WTC11 (cell line): ENCODE measurements around the gene NLRC5. TPM values are rescaled to one million over a fixed set of nuclear protein-coding genes. Genes with fewer than 3 reads are reported as not detected.

Source experiments
- ATAC-seq: fragments of 200-7000 bp; cut with Tn5 transposase; 2 replicates; pipeline ENCODE4 v1.10.0; 2021; ENCODE audit warnings: mild to moderate bottlenecking, moderate library complexity
- CTCF ChIA-PET: fragments of 300-600 bp; sonication (Branson Sonifier 250); formaldehyde crosslinking; loops from one replicate; lab custom pipeline; 2021; ENCODE audit warnings: antibody characterized with exemption; lab: Charles Lee
- POLR2A ChIA-PET: fragments of 350-600 bp; sonication (Branson Sonifier 250); formaldehyde crosslinking; loops from one replicate; lab custom pipeline; 2021; ENCODE audit warnings: antibody characterized with exemption; lab: Charles Lee
- DNase-seq: peaks from one replicate; pipeline ENCODE4 v3.0.0; 2021; ENCODE audit warnings: low spot score
- H3K27ac Mint-ChIP-seq: 2 replicates; pipeline ENCODE4 v1.8.0; 2021; ENCODE audit warnings: mixed read lengths
- H3K27me3 Mint-ChIP-seq: 2 replicates; pipeline ENCODE4 v1.8.0; 2021; ENCODE audit warnings: low read depth, mild to moderate bottlenecking, moderate library complexity, mixed read lengths
- H3K36me3 Mint-ChIP-seq: 2 replicates; pipeline ENCODE4 v1.8.0; 2021; ENCODE audit warnings: mixed read lengths
- H3K4me1 Mint-ChIP-seq: 2 replicates; pipeline ENCODE4 v1.8.0; 2022; ENCODE audit warnings: mixed read lengths
- H3K4me3 Mint-ChIP-seq: 2 replicates; pipeline ENCODE4 v1.8.0; 2021; ENCODE audit warnings: mild to moderate bottlenecking, moderate library complexity, mixed read lengths
- H3K9me3 Mint-ChIP-seq: 2 replicates; pipeline ENCODE4 v1.8.0; 2021; ENCODE audit warnings: mixed read lengths
- ATF1 ChIP-seq: sonication (generic); formaldehyde crosslinking; IDR thresholded peaks from 2 replicates; pipeline ENCODE4 v1.8.1; 2023; ENCODE audit warnings: mild to moderate bottlenecking, moderate library complexity, missing genetic modification reagents
- CREM ChIP-seq: sonication (generic); formaldehyde crosslinking; IDR thresholded peaks from 2 replicates; pipeline ENCODE4 v1.8.1; 2022; ENCODE audit warnings: mild to moderate bottlenecking, missing genetic modification reagents, moderate library complexity
- E2F5 ChIP-seq: sonication (generic); formaldehyde crosslinking; IDR thresholded peaks from 2 replicates; pipeline ENCODE4 v1.8.1; 2022; ENCODE audit warnings: mild to moderate bottlenecking, moderate library complexity, missing genetic modification reagents
- EMX1 ChIP-seq: fragments of 250-450 bp; sonication (Bioruptor Pico); IDR thresholded peaks from 2 replicates; pipeline ENCODE4 v1.8.0; 2021; ENCODE audit warnings: mild to moderate bottlenecking
- ESRRA ChIP-seq: sonication (generic); formaldehyde crosslinking; IDR thresholded peaks from 2 replicates; pipeline ENCODE4 v1.8.1; 2022; ENCODE audit warnings: mild to moderate bottlenecking, missing genetic modification reagents, borderline replicate concordance
- ETV6 ChIP-seq: sonication (generic); formaldehyde crosslinking; IDR thresholded peaks from 2 replicates; pipeline ENCODE4 v1.8.1; 2022; ENCODE audit warnings: mild to moderate bottlenecking, missing genetic modification reagents
- FOXP1 ChIP-seq: sonication (generic); formaldehyde crosslinking; IDR thresholded peaks from 2 replicates; pipeline ENCODE4 v1.8.0; 2022; ENCODE audit warnings: missing genetic modification reagents, mild to moderate bottlenecking, moderate library complexity, borderline replicate concordance
- GABPB1 ChIP-seq: sonication (generic); formaldehyde crosslinking; IDR thresholded peaks from 2 replicates; pipeline ENCODE4 v1.8.1; 2023; ENCODE audit warnings: mild to moderate bottlenecking, missing genetic modification reagents
- HMGXB4 ChIP-seq: sonication (generic); formaldehyde crosslinking; IDR thresholded peaks from 2 replicates; pipeline ENCODE4 v1.8.1; 2023; ENCODE audit warnings: mild to moderate bottlenecking, moderate library complexity, missing genetic modification reagents
- IRF2 ChIP-seq: sonication (generic); formaldehyde crosslinking; IDR thresholded peaks from 2 replicates; pipeline ENCODE4 v1.8.0; 2022; ENCODE audit warnings: low read depth, missing genetic modification reagents, borderline replicate concordance
- JAZF1 ChIP-seq: fragments of 250-450 bp; sonication (Bioruptor Pico); IDR thresholded peaks from 2 replicates; pipeline ENCODE4 v1.9.0; 2021; ENCODE audit warnings: moderate library complexity, mild to moderate bottlenecking, inconsistent platforms
- RELA ChIP-seq: sonication (generic); formaldehyde crosslinking; IDR thresholded peaks from 2 replicates; pipeline ENCODE4 v1.8.1; 2022; ENCODE audit warnings: missing genetic modification reagents, mild to moderate bottlenecking, borderline replicate concordance
- RORB ChIP-seq: fragments of 250-450 bp; sonication (Bioruptor Pico); IDR thresholded peaks from 2 replicates; pipeline ENCODE4 v1.9.0; 2021; ENCODE audit warnings: mild to moderate bottlenecking
- SP1 ChIP-seq: sonication (generic); formaldehyde crosslinking; conservative IDR thresholded peaks from 2 replicates; pipeline ENCODE4 v1.8.1; 2022; ENCODE audit warnings: missing genetic modification reagents
- TCF7 ChIP-seq: sonication (generic); formaldehyde crosslinking; IDR thresholded peaks from 2 replicates; pipeline ENCODE4 v1.8.0; 2022; ENCODE audit warnings: mild to moderate bottlenecking, low read depth, missing genetic modification reagents, moderate library complexity
- TEAD1 ChIP-seq: sonication (generic); formaldehyde crosslinking; IDR thresholded peaks from 2 replicates; pipeline ENCODE4 v1.8.0; 2022; ENCODE audit warnings: mild to moderate bottlenecking, missing genetic modification reagents
- total RNA-seq: library from RNA; stranded (reverse); gene quantifications from 3 replicates; pipeline ENCODE4 v1.2.3, GENCODE V29; 2021
- TF ChIP-seq, protein P1 (sequence below): sonication (generic); formaldehyde crosslinking; IDR thresholded peaks from 2 replicates; pipeline ENCODE4 v1.8.0; 2022; ENCODE audit warnings: mild to moderate bottlenecking, missing genetic modification reagents
- TF ChIP-seq, protein P2 (sequence below): fragments of 200-600 bp; IDR thresholded peaks from 2 replicates; pipeline ENCODE4 v1.8.0; 2022; ENCODE audit warnings: antibody characterized with exemption
- TF ChIP-seq, protein P3 (sequence below): sonication (generic); formaldehyde crosslinking; IDR thresholded peaks from 2 replicates; pipeline ENCODE4 v1.8.1; 2023; ENCODE audit warnings: mild to moderate bottlenecking, missing genetic modification reagents

The NLRC5 gene
- total RNA-seq, 1 experiment from 2014 or later: 2.8 TPM

- CTCF ChIA-PET: interaction anchor here (0.5 to 3.7 kb wide), 48 partner anchors 9 to 464 kb away, joined by 3 to 71 read pairs (median 4); partner anchors contain the start of genes ARL2BP, CPNE2, HERPUD1 and NLRC5
- H3K36me3 Mint-ChIP-seq: no peaks in the 10 kb centered on the region
- POLR2A ChIA-PET: no interaction called here
- peaks cover 7% of the 10 kb centered on the region for H3K4me1 Mint-ChIP-seq
- no peaks in the 10 kb centered on the region for H3K27me3 Mint-ChIP-seq
- DNase-seq: peak; percentile 98
- TF ChIP-seq FOXP1 (CRISPR knock-in tag): peak; percentile 23; the same call in 1 of the 2 replicates
- TF ChIP-seq HMGXB4 (CRISPR knock-in tag): peak; percentile 93
- TF ChIP-seq TEAD1 (CRISPR knock-in tag): peak; percentile 29; the same call in 1 of the 2 replicates
- peak; percentile 94 for TF ChIP-seq GABPB1 (CRISPR knock-in tag)
- no peak for TF ChIP-seq EMX1 (CRISPR knock-in tag)
- TF ChIP-seq ESRRA (CRISPR knock-in tag): peak; percentile 98
- TF ChIP-seq ATF1 (CRISPR knock-in tag): no peak
- peak; percentile 67 for TF ChIP-seq SP1 (CRISPR knock-in tag)
- TF ChIP-seq, protein P1, sequence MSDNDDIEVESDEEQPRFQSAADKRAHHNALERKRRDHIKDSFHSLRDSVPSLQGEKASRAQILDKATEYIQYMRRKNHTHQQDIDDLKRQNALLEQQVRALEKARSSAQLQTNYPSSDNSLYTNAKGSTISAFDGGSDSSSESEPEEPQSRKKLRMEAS: no peak
- TF ChIP-seq CREM: 0 out of 2 replicates have a peak, but pooled peaks have one; percentile 37
- TF ChIP-seq, protein P2, sequence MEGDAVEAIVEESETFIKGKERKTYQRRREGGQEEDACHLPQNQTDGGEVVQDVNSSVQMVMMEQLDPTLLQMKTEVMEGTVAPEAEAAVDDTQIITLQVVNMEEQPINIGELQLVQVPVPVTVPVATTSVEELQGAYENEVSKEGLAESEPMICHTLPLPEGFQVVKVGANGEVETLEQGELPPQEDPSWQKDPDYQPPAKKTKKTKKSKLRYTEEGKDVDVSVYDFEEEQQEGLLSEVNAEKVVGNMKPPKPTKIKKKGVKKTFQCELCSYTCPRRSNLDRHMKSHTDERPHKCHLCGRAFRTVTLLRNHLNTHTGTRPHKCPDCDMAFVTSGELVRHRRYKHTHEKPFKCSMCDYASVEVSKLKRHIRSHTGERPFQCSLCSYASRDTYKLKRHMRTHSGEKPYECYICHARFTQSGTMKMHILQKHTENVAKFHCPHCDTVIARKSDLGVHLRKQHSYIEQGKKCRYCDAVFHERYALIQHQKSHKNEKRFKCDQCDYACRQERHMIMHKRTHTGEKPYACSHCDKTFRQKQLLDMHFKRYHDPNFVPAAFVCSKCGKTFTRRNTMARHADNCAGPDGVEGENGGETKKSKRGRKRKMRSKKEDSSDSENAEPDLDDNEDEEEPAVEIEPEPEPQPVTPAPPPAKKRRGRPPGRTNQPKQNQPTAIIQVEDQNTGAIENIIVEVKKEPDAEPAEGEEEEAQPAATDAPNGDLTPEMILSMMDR: peak; percentile 95
- no peak for TF ChIP-seq TCF7
- 0 out of 2 replicates have a peak, but pooled peaks have one; percentile 38 for TF ChIP-seq ETV6 (CRISPR knock-in tag)
- ATAC-seq: peak; percentile 91
- H3K27ac Mint-ChIP-seq: no peak overlapping the region
- peak overlapping the region; percentile 18; the same call in 1 of the 2 replicates for H3K4me3 Mint-ChIP-seq
- peaks cover 4% of the 10 kb centered on the region; the same call in 1 of the 2 replicates for H3K9me3 Mint-ChIP-seq
Measured at GRCh38 chr16:56964243-56965148, 24.9 kb upstream of the NLRC5 start.

- Mint-ChIP-seq H3K9me3 (peaks cover 4% of the 10 kb centered on the region; the same call in 1 of the 2 replicates), H3K27me3 (no peaks in the 10 kb centered on the region), H3K4me3 (no peak overlapping the region), H3K4me1 (peaks cover 7% of the 10 kb centered on the region)
- ATAC-seq: no peak
- DNase-seq: no peak
- TF ChIP-seq RELA: no peak
- TF ChIP-seq RORB (CRISPR knock-in tag): no peak
- no peak for TF ChIP-seq JAZF1 (CRISPR knock-in tag)
- TF ChIP-seq, protein P3, sequence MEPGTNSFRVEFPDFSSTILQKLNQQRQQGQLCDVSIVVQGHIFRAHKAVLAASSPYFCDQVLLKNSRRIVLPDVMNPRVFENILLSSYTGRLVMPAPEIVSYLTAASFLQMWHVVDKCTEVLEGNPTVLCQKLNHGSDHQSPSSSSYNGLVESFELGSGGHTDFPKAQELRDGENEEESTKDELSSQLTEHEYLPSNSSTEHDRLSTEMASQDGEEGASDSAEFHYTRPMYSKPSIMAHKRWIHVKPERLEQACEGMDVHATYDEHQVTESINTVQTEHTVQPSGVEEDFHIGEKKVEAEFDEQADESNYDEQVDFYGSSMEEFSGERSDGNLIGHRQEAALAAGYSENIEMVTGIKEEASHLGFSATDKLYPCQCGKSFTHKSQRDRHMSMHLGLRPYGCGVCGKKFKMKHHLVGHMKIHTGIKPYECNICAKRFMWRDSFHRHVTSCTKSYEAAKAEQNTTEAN (CRISPR knock-in tag): no peak
- TF ChIP-seq IRF2 (CRISPR knock-in tag): no peak
- no peak for TF ChIP-seq E2F5 (CRISPR knock-in tag)
- TF ChIP-seq, all 79 proteins: peak for 0
- CTCF ChIA-PET: interaction anchor here (0.6 to 3.7 kb wide), 22 partner anchors 11 to 418 kb away, joined by 3 to 71 read pairs (median 5); partner anchors contain the start of genes CPNE2, HERPUD1 and NLRC5
- POLR2A ChIA-PET: no interaction called here
- no peak overlapping the region for H3K27ac Mint-ChIP-seq
- no peaks in the 10 kb centered on the region for H3K36me3 Mint-ChIP-seq
Measured at GRCh38 chr16:56965149-56966092, 23.9 kb upstream of the NLRC5 start.
